ENCODE measurements around the gene KCNJ15. TPM values are rescaled to one million over a fixed set of nuclear protein-coding genes. Genes with fewer than 3 reads are reported as not detected.
A peak's percentile ranks its signal among the peaks of the same experiment; 100 is the strongest.

The KCNJ15 gene
- total RNA-seq, 3 donors from 2014 or later, result 0.80 to 6.9 (median 0.98) TPM

- no peaks in the 10 kb centered on the region for H3K36me3 ChIP-seq
- H3K9me3 ChIP-seq, result no peaks in the 10 kb centered on the region
- no peak for DNase-seq (ENCODE audit: low spot score in 2 of 2)
- intact Hi-C loops (cut with DNase I; ENCODE audit: low total_unique reads), result no loop called here
- no peak for TF ChIP-seq POLR2AphosphoS5 (IDR thresholded peaks at IDR 0.05)
- TF ChIP-seq CTCF (IDR thresholded peaks at IDR 0.05), result no peak
- no peak for TF ChIP-seq POLR2A (IDR thresholded peaks at IDR 0.05)
- H3K27me3 ChIP-seq, result no peaks in the 10 kb centered on the region
- no peaks in the 10 kb centered on the region for H3K4me1 ChIP-seq
- peak overlapping the region; percentile 40 to 77 for H3K27ac ChIP-seq
- H3K4me3 ChIP-seq, result peak overlapping the region in 1 of 3 donors; percentile 0
Observed at GRCh38 chr21:38295997-38296764, 39.4 kb downstream of the KCNJ15 start.

GRCh38 chr21:38297194-38297631 lies 40.4 kb downstream of the KCNJ15 start:
- DNase-seq (ENCODE audit: low spot score in 2 of 2), result peak in 1 of 2 donors; percentile 47
- TF ChIP-seq POLR2A (IDR thresholded peaks at IDR 0.05) (no peak), CTCF (IDR thresholded peaks at IDR 0.05) (no peak), POLR2AphosphoS5 (IDR thresholded peaks at IDR 0.05) (no peak)
- no peaks in the 10 kb centered on the region for H3K27me3 ChIP-seq
- peak overlapping the region; percentile 40 to 77 for H3K27ac ChIP-seq
- H3K36me3 ChIP-seq, result no peaks in the 10 kb centered on the region
- intact Hi-C loops (cut with DNase I; ENCODE audit: low total_unique reads), result no loop called here
- no peaks in the 10 kb centered on the region for H3K9me3 ChIP-seq
- no peak overlapping the region for H3K4me3 ChIP-seq
- H3K4me1 ChIP-seq, result no peaks in the 10 kb centered on the region

GRCh38 chr21:38297871-38298270 lies 41.1 kb downstream of the KCNJ15 start:
- Histone ChIP-seq H3K4me3 (no peak overlapping the region), H3K9me3 (no peaks in the 10 kb centered on the region), H3K27me3 (no peaks in the 10 kb centered on the region), H3K36me3 (no peaks in the 10 kb centered on the region), H3K27ac (no peak overlapping the region), H3K4me1 (no peaks in the 10 kb centered on the region)
- no peak for DNase-seq (ENCODE audit: low spot score in 2 of 2)
- no peak for TF ChIP-seq POLR2A (IDR thresholded peaks at IDR 0.05)
- TF ChIP-seq CTCF (IDR thresholded peaks at IDR 0.05), result no peak
- TF ChIP-seq POLR2AphosphoS5 (IDR thresholded peaks at IDR 0.05), result no peak
- intact Hi-C loops (cut with DNase I; ENCODE audit: low total_unique reads), result no loop called here

DNA sequence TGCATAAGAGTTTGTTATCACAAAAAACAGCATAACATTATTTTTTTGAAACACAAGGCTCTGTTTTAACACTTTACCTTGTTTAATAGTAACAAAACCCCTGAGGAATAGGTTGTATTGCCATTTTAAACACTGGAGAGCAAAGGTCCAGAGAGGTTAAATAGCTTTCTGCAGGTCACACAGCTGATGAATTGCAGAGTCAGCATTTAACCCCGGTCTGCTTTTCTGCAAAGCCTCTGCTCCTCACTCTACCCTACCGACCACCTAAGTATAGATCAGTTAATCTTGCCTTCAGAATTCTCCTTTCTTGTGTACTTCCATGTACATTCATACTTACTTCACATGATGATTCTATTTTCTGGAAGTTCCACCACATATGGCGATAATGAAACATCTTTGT lies 42.0 kb downstream of the KCNJ15 start:
- H3K4me1 ChIP-seq, result no peaks in the 10 kb centered on the region
- no peak overlapping the region for H3K27ac ChIP-seq
- TF ChIP-seq CTCF (IDR thresholded peaks at IDR 0.05) (no peak), POLR2AphosphoS5 (IDR thresholded peaks at IDR 0.05) (no peak), POLR2A (IDR thresholded peaks at IDR 0.05) (no peak)
- H3K4me3 ChIP-seq, result no peak overlapping the region
- DNase-seq (ENCODE audit: low spot score in 2 of 2), result no peak
- H3K27me3 ChIP-seq, result no peaks in the 10 kb centered on the region
- no peaks in the 10 kb centered on the region for H3K36me3 ChIP-seq
- intact Hi-C loops (cut with DNase I; ENCODE audit: low total_unique reads), result no loop called here
- no peaks in the 10 kb centered on the region for H3K9me3 ChIP-seq

GRCh38 chr21:38299671-38300070 lies 42.9 kb downstream of the KCNJ15 start:
- no peaks in the 10 kb centered on the region for H3K36me3 ChIP-seq
- no peaks in the 10 kb centered on the region for H3K4me1 ChIP-seq
- TF ChIP-seq POLR2AphosphoS5 (IDR thresholded peaks at IDR 0.05), result no peak
- no peak for TF ChIP-seq POLR2A (IDR thresholded peaks at IDR 0.05)
- TF ChIP-seq CTCF (IDR thresholded peaks at IDR 0.05), result no peak
- no peaks in the 10 kb centered on the region for H3K9me3 ChIP-seq
- H3K27me3 ChIP-seq, result no peaks in the 10 kb centered on the region
- no peak overlapping the region for H3K27ac ChIP-seq
- intact Hi-C loops (cut with DNase I; ENCODE audit: low total_unique reads), result no loop called here
- no peak for DNase-seq (ENCODE audit: low spot score in 2 of 2)
- H3K4me3 ChIP-seq, result no peak overlapping the region
